ENCODE results near the gene RPRML.

GRCh38 chr17:47004906-47005305 is 25.9 kb upstream of the RPRML start:
- TF ChIP-seq CTCF (IDR thresholded peaks at IDR 0.05) (no peak), POLR2A (IDR thresholded peaks at IDR 0.05) (no peak)

Data from suprapubic skin (tissue), 3 donors.